ENCODE measurements around the gene VPS37D.
"Not testable (repeated sequence)": the region's sequence is repeated elsewhere in the genome, so short reads cannot be mapped to it uniquely, and the experiment has no call there.

The VPS37D gene

DNA sequence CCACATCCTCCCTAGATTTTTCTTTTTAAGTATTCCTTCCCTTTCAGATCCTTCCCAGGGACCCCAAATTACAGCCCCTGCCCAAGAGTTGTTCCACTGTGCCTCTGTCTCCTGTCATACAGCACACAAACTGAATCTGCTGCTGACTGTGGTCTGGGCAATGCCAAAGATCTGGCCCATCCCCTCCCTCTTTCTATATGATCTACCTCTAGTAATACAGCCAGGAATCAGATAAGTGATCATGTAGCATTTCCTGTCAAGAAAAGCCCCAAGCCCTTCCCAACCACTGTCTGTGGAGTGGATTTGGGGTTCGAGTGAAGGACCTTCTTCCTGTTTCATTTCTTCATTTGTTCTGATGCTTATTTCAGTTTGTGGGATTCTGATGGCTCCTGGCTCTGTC, 45.1 kb downstream of the VPS37D start:
- Histone ChIP-seq H4K20me1 (ENCODE audit: low read depth, low read length) (no peaks in the 10 kb centered on the region), H3K27me3 (ENCODE audit: low read length) (no peaks in the 10 kb centered on the region), H2AFZ (ENCODE audit: low read depth, low read length, severe bottlenecking) (no peak overlapping the region), H3K9me3 (ENCODE audit: insufficient read depth, low read length) (no peaks in the 10 kb centered on the region), H3K4me2 (ENCODE audit: low read depth, low read length, poor library complexity, severe bottlenecking) (no peak overlapping the region), H3K27ac (ENCODE audit: low read depth, low read length) (no peak overlapping the region), H3K9me2 (replicated peaks; ENCODE audit: insufficient read depth, low read length) (no peaks in the 10 kb centered on the region), H3K36me3 (ENCODE audit: low read length) (no peaks in the 10 kb centered on the region), H3K4me3 (ENCODE audit: insufficient read depth, low read length, poor library complexity, severe bottlenecking) (no peak overlapping the region), H3K79me2 (ENCODE audit: insufficient read depth, low read length) (no peaks in the 10 kb centered on the region), H3K9ac (ENCODE audit: low read length) (no peak overlapping the region), H3F3A (ENCODE audit: insufficient read depth) (no peaks in the 10 kb centered on the region)
- no peak for TF ChIP-seq EZH2phosphoT487 (conservative IDR thresholded peaks at IDR 0.05; ENCODE audit: low read length)
- TF ChIP-seq, protein P1, sequence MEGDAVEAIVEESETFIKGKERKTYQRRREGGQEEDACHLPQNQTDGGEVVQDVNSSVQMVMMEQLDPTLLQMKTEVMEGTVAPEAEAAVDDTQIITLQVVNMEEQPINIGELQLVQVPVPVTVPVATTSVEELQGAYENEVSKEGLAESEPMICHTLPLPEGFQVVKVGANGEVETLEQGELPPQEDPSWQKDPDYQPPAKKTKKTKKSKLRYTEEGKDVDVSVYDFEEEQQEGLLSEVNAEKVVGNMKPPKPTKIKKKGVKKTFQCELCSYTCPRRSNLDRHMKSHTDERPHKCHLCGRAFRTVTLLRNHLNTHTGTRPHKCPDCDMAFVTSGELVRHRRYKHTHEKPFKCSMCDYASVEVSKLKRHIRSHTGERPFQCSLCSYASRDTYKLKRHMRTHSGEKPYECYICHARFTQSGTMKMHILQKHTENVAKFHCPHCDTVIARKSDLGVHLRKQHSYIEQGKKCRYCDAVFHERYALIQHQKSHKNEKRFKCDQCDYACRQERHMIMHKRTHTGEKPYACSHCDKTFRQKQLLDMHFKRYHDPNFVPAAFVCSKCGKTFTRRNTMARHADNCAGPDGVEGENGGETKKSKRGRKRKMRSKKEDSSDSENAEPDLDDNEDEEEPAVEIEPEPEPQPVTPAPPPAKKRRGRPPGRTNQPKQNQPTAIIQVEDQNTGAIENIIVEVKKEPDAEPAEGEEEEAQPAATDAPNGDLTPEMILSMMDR (IDR thresholded peaks at IDR 0.05; ENCODE audit: insufficient read depth, low read length, poor library complexity, severe bottlenecking): no peak

DNA sequence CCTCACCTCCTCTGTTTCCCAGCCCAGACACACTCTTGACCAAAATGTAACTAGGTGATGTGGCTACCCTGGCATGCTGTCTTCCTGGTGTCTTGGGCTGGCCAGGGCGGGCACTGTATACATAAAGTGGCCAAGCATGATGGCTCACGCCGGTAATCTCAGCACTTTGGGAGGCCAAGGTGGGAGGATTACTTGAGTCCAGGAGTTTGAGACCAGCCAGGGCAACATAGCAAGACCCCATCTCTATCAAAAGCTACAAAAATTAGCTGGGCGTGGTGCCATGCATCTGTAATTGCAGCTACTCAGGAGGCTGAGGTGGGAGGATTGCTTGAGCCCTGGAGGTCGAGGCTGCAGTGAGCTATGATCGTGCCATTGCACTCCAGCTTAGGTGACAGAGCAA, 45.7 kb downstream of the VPS37D start:
- not testable (repeated sequence) for H3K4me2 ChIP-seq (ENCODE audit: low read depth, low read length, poor library complexity, severe bottlenecking); H3K9me2 ChIP-seq (replicated peaks; ENCODE audit: insufficient read depth, low read length); H3F3A ChIP-seq (ENCODE audit: insufficient read depth); H2AFZ ChIP-seq (ENCODE audit: low read depth, low read length, severe bottlenecking); H4K20me1 ChIP-seq (ENCODE audit: low read depth, low read length); H3K4me3 ChIP-seq (ENCODE audit: insufficient read depth, low read length, poor library complexity, severe bottlenecking); H3K9ac ChIP-seq (ENCODE audit: low read length); H3K9me3 ChIP-seq (ENCODE audit: insufficient read depth, low read length); H3K79me2 ChIP-seq (ENCODE audit: insufficient read depth, low read length); H3K36me3 ChIP-seq (ENCODE audit: low read length); H3K27ac ChIP-seq (ENCODE audit: low read depth, low read length); H3K27me3 ChIP-seq (ENCODE audit: low read length)

DNA sequence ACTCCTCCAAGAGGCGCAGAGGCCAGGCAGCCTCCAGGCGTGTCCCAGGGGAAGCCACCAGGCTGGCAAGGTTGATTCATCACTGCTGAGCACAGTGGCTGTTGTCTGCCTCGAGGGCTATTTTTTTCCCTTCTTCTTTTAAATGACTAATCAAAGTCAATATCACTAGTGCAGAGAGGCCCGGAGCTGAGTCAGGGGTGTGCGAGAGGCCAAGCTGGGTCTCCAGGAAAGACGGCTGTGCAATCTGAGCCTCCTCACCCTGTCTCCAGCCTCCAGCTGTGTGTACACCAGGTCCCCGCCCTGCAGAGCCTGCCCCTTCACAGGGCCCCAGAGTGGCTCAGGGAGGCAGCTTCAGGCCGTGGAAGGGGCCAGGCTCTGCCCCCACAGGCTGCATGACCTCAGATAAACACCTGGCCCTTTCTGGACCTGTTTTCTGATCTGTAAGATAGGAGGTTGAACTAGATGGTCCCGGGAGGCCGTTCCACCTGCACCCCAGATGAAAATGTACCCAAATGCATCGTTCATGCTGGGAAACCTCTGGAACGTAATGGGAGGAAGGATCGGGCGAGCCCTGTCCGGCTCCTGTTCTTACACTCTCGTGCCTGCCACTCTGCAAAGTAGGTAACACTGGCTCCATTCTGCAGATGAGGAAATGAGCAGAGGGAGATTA, 48.2 kb downstream of the VPS37D start:
- H3K4me3 ChIP-seq (ENCODE audit: insufficient read depth, low read length, poor library complexity, severe bottlenecking): no peak overlapping the region
- H3K9me3 ChIP-seq (ENCODE audit: insufficient read depth, low read length): no peaks in the 10 kb centered on the region
- no peaks in the 10 kb centered on the region for H3K9me2 ChIP-seq (replicated peaks; ENCODE audit: insufficient read depth, low read length)
- TF ChIP-seq EZH2phosphoT487 (conservative IDR thresholded peaks at IDR 0.05; ENCODE audit: low read length): no peak
- TF ChIP-seq, protein P1 (IDR thresholded peaks at IDR 0.05; ENCODE audit: insufficient read depth, low read length, poor library complexity, severe bottlenecking): no peak
- no peaks in the 10 kb centered on the region for H3K36me3 ChIP-seq (ENCODE audit: low read length)
- no peaks in the 10 kb centered on the region for H3K79me2 ChIP-seq (ENCODE audit: insufficient read depth, low read length)
- no peak overlapping the region for H2AFZ ChIP-seq (ENCODE audit: low read depth, low read length, severe bottlenecking)
- H3K27ac ChIP-seq (ENCODE audit: low read depth, low read length): no peak overlapping the region
- no peak overlapping the region for H3K9ac ChIP-seq (ENCODE audit: low read length)
- no peaks in the 10 kb centered on the region for H3K27me3 ChIP-seq (ENCODE audit: low read length)
- 0 out of 2 replicates have a peak, but pooled peaks cover 2% of the 10 kb centered on the region for H4K20me1 ChIP-seq (ENCODE audit: low read depth, low read length)
- H3F3A ChIP-seq (ENCODE audit: insufficient read depth): no peaks in the 10 kb centered on the region
- no peak overlapping the region for H3K4me2 ChIP-seq (ENCODE audit: low read depth, low read length, poor library complexity, severe bottlenecking)

DNA sequence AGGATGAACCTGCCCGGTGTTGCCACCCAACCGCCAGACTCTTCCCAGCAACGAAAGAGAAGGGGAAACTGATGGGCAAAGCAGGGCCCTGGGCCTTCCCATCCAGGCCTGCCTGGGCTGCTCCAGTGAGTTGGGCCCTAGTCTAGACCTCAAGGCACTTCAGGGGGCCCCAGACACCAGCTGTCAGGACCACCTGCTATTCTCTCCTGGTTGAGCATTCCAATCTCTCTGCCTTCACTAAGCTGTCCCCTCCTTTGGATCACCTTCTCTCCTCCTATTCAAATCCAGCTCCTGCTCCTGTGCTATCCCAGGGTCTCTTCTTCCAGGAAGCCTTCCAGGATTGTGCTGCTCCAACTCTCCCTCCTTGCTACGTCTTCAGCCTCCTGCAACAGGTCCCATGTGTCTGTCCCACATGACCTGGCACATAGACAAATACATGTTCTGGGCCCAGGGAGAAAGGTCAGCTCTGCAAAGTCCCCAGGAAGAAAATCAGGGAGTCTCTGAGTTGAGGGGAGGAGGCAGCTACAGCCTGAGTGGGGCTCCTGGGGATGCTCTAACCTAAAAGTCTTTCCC, 48.8 kb downstream of the VPS37D start:
- no peak for TF ChIP-seq EZH2phosphoT487 (conservative IDR thresholded peaks at IDR 0.05; ENCODE audit: low read length)
- TF ChIP-seq, protein P1 (IDR thresholded peaks at IDR 0.05; ENCODE audit: insufficient read depth, low read length, poor library complexity, severe bottlenecking): no peak
- H3F3A ChIP-seq (ENCODE audit: insufficient read depth): no peaks in the 10 kb centered on the region
- no peak overlapping the region for H3K27ac ChIP-seq (ENCODE audit: low read depth, low read length)
- H3K9ac ChIP-seq (ENCODE audit: low read length): no peak overlapping the region
- H3K9me2 ChIP-seq (replicated peaks; ENCODE audit: insufficient read depth, low read length): no peaks in the 10 kb centered on the region
- no peaks in the 10 kb centered on the region for H3K27me3 ChIP-seq (ENCODE audit: low read length)
- H2AFZ ChIP-seq (ENCODE audit: low read depth, low read length, severe bottlenecking): no peak overlapping the region
- H3K4me2 ChIP-seq (ENCODE audit: low read depth, low read length, poor library complexity, severe bottlenecking): no peak overlapping the region
- H3K4me3 ChIP-seq (ENCODE audit: insufficient read depth, low read length, poor library complexity, severe bottlenecking): no peak overlapping the region
- 0 out of 2 replicates have a peak, but pooled peaks cover 2% of the 10 kb centered on the region for H4K20me1 ChIP-seq (ENCODE audit: low read depth, low read length)
- H3K36me3 ChIP-seq (ENCODE audit: low read length): no peaks in the 10 kb centered on the region
- H3K9me3 ChIP-seq (ENCODE audit: insufficient read depth, low read length): no peaks in the 10 kb centered on the region
- H3K79me2 ChIP-seq (ENCODE audit: insufficient read depth, low read length): no peaks in the 10 kb centered on the region

All from SU-DHL-6 (cell line).